Measurements from ENCODE around the gene EIF4H.
"Not testable (repeated sequence)": the region's sequence is repeated elsewhere in the genome, so short reads cannot be mapped to it uniquely, and the experiment has no call there.

The EIF4H gene

GRCh38 chr7:74187915-74188675 lies 13.9 kb downstream of the EIF4H start:
- Histone ChIP-seq H3K4me3 (ENCODE audit: low read depth, low read length) (no peak overlapping the region), H3K27me3 (ENCODE audit: control insufficient read depth, insufficient read depth, low read length) (no peaks in the 10 kb centered on the region), H3K9me3 (ENCODE audit: control insufficient read depth, insufficient read depth, low read depth, low read length) (no peaks in the 10 kb centered on the region), H3K9ac (ENCODE audit: low read length) (peak overlapping the region; percentile 42), H3K36me3 (ENCODE audit: control insufficient read depth, insufficient read depth, low read length) (peaks cover 88% of the 10 kb centered on the region), H3K4me1 (ENCODE audit: control insufficient read depth, insufficient read depth, low read length) (peaks cover 13% of the 10 kb centered on the region), H3K27ac (ENCODE audit: low read depth, low read length) (no peak overlapping the region)

DNA sequence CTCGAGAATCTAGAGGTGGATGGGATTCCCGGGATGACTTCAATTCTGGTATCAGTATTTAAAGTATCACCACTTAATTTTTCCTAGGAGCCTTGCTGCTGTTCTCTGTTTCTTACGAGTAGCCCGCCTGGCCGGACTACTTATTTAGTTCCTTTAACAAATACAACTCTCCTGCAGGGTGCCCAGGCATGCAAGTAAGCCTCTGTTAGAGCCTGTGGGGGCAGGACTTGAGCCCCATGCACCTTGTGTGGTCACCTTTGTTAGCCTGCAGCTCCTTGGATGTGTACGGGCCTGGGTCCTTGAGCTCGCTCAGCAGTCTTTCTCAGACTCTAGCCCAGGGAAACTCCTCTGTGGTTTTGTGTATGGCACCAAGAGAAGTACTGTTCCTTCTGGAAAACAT lies 16.1 kb downstream of the EIF4H start:
- H3K36me3 ChIP-seq (ENCODE audit: control insufficient read depth, insufficient read depth, low read length) = peaks cover 93% of the 10 kb centered on the region
- H3K4me1 ChIP-seq (ENCODE audit: control insufficient read depth, insufficient read depth, low read length) = 0 out of 2 replicates have a peak, but pooled peaks cover 2% of the 10 kb centered on the region
- H3K4me3 ChIP-seq (ENCODE audit: low read depth, low read length) = no peak overlapping the region
- H3K27ac ChIP-seq (ENCODE audit: low read depth, low read length) = no peak overlapping the region
- no peaks in the 10 kb centered on the region for H3K9me3 ChIP-seq (ENCODE audit: control insufficient read depth, insufficient read depth, low read depth, low read length)
- H3K27me3 ChIP-seq (ENCODE audit: control insufficient read depth, insufficient read depth, low read length) = no peaks in the 10 kb centered on the region
- H3K9ac ChIP-seq (ENCODE audit: low read length) = no peak overlapping the region

GRCh38 chr7:74191231-74191630 lies 17.1 kb downstream of the EIF4H start:
- no peaks in the 10 kb centered on the region for H3K27me3 ChIP-seq (ENCODE audit: control insufficient read depth, insufficient read depth, low read length)
- H3K9me3 ChIP-seq (ENCODE audit: control insufficient read depth, insufficient read depth, low read depth, low read length) = no peaks in the 10 kb centered on the region
- H3K4me3 ChIP-seq (ENCODE audit: low read depth, low read length) = no peak overlapping the region
- H3K4me1 ChIP-seq (ENCODE audit: control insufficient read depth, insufficient read depth, low read length) = no peaks in the 10 kb centered on the region
- H3K36me3 ChIP-seq (ENCODE audit: control insufficient read depth, insufficient read depth, low read length) = peaks cover 92% of the 10 kb centered on the region
- H3K9ac ChIP-seq (ENCODE audit: low read length) = no peak overlapping the region
- H3K27ac ChIP-seq (ENCODE audit: low read depth, low read length) = no peak overlapping the region

DNA sequence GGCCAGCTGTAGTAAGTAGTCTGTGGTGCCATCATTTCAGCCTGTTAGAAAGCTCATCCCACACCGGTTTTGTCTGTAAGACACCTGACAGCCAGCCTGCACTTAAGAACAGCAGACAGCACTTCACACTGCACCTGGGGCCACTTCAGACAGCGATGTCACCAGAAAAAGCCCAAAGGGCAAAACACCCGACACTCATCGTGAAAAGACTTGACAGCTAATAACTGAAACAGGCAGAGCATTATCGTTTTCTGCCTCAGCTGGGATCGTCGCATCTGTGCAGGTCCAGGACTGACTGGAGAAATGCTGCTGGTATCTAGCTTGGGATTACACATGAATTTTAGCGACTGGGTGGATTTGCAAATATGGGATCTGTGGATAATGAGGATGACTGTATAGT lies 18.9 kb downstream of the EIF4H start:
- Histone ChIP-seq H3K9ac (ENCODE audit: low read length) (no peak overlapping the region), H3K9me3 (ENCODE audit: control insufficient read depth, insufficient read depth, low read depth, low read length) (no peaks in the 10 kb centered on the region), H3K27me3 (ENCODE audit: control insufficient read depth, insufficient read depth, low read length) (no peaks in the 10 kb centered on the region), H3K27ac (ENCODE audit: low read depth, low read length) (no peak overlapping the region), H3K4me1 (ENCODE audit: control insufficient read depth, insufficient read depth, low read length) (no peaks in the 10 kb centered on the region), H3K36me3 (ENCODE audit: control insufficient read depth, insufficient read depth, low read length) (peaks cover 88% of the 10 kb centered on the region), H3K4me3 (ENCODE audit: low read depth, low read length) (no peak overlapping the region)

- Histone ChIP-seq H3K9me3 (ENCODE audit: control insufficient read depth, insufficient read depth, low read depth, low read length) (no peaks in the 10 kb centered on the region), H3K36me3 (ENCODE audit: control insufficient read depth, insufficient read depth, low read length) (peaks cover 82% of the 10 kb centered on the region), H3K4me3 (ENCODE audit: low read depth, low read length) (no peak overlapping the region), H3K27ac (ENCODE audit: low read depth, low read length) (no peak overlapping the region), H3K4me1 (ENCODE audit: control insufficient read depth, insufficient read depth, low read length) (no peaks in the 10 kb centered on the region), H3K9ac (ENCODE audit: low read length) (no peak overlapping the region), H3K27me3 (ENCODE audit: control insufficient read depth, insufficient read depth, low read length) (no peaks in the 10 kb centered on the region)
Measured at GRCh38 chr7:74193913-74194312, 19.8 kb downstream of the EIF4H start.

DNA sequence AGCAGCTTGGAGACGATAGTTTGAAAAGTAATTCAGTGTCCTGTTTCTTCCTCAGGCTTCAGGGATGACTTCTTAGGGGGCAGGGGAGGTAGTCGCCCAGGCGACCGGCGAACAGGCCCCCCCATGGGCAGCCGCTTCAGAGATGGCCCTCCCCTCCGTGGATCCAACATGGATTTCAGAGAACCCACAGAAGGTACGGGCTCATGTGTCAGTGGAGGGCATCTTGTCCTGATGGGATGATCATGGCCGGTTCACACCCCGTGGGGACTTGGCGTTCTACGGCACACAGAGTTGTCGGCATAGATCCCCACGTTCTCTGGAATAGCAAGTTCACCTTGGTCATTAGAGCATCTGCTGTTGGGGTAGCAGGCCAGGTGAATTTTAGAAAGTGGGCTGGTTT lies 20.5 kb downstream of the EIF4H start:
- H3K9ac ChIP-seq (ENCODE audit: low read length) = no peak overlapping the region
- H3K27me3 ChIP-seq (ENCODE audit: control insufficient read depth, insufficient read depth, low read length) = no peaks in the 10 kb centered on the region
- H3K4me3 ChIP-seq (ENCODE audit: low read depth, low read length) = no peak overlapping the region
- no peak overlapping the region for H3K27ac ChIP-seq (ENCODE audit: low read depth, low read length)
- peaks cover 3% of the 10 kb centered on the region; the same call in 1 of the 2 replicates for H3K4me1 ChIP-seq (ENCODE audit: control insufficient read depth, insufficient read depth, low read length)
- H3K36me3 ChIP-seq (ENCODE audit: control insufficient read depth, insufficient read depth, low read length) = peaks cover 75% of the 10 kb centered on the region
- no peaks in the 10 kb centered on the region for H3K9me3 ChIP-seq (ENCODE audit: control insufficient read depth, insufficient read depth, low read depth, low read length)

DNA sequence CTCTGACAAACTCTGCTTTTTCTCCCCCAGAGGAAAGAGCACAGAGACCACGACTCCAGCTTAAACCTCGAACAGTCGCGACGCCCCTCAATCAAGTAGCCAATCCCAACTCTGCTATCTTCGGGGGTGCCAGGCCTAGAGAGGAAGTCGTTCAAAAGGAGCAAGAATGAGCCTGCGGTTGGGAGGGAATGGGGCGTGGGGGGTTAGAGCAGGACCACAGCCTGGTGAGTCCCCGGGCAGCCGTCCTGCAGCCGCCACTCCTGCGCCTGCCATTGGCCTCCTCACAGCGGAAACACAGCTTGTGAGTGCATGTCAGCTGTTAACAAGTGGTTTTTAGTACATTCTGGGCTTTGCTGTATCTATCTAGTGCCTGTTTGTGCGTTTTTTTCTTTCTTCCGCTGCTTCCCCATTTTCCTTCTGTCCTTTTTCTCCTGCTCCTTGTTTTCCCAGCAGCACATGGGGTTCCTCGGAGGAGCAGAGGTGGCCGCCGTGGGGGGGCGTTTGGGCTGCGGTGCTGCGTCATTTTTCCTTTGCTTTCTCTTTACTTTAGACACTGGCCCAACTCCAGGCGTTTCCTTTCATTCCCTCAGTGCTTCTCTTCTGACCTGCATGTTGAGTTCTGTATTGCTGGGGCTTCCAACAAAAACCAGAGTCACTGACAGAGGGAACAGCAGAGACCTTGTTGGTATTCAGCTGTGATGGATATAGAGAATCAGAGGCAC lies 21.1 kb downstream of the EIF4H start:
- not testable (repeated sequence) for H3K27me3 ChIP-seq (ENCODE audit: control insufficient read depth, insufficient read depth, low read length); H3K4me1 ChIP-seq (ENCODE audit: control insufficient read depth, insufficient read depth, low read length); H3K27ac ChIP-seq (ENCODE audit: low read depth, low read length); H3K9me3 ChIP-seq (ENCODE audit: control insufficient read depth, insufficient read depth, low read depth, low read length); H3K9ac ChIP-seq (ENCODE audit: low read length); H3K4me3 ChIP-seq (ENCODE audit: low read depth, low read length)
- peaks cover 69% of the 10 kb centered on the region for H3K36me3 ChIP-seq (ENCODE audit: control insufficient read depth, insufficient read depth, low read length)

DNA sequence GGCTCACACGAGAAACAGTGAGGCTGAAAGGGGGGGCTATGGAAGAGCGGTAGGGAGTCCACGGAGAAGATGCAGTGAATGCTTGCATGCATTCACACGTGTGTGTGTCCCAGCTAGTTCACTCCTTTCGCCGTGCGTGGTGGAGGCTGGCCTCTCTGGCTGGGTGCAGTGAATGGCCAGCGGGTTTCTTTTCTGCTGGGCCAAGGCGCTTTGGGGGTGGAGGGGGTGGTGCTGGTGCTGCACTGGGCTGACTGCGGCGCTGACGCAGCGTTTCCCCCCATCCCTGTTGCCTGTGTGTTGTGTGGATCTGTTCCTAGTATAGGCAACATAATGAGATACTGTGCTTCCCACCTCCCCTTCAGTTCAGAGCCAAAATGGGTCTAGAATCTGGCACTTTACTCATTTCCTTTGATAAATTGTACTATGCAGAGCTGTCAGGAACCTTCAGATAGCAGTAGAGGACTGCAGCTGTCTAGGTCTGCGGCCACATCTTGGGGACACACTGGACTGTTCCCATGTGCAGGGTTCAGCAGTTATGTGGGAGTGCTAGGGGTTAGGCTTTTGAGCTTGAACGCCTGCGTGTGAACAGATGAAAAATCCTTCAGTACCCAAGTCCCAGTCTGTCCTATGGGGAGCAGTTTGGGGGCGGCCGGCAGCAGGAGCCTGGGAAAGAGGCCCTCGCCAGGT lies 22.0 kb downstream of the EIF4H start:
- not testable (repeated sequence) for H3K27me3 ChIP-seq (ENCODE audit: control insufficient read depth, insufficient read depth, low read length); H3K9me3 ChIP-seq (ENCODE audit: control insufficient read depth, insufficient read depth, low read depth, low read length); H3K4me1 ChIP-seq (ENCODE audit: control insufficient read depth, insufficient read depth, low read length); H3K9ac ChIP-seq (ENCODE audit: low read length); H3K4me3 ChIP-seq (ENCODE audit: low read depth, low read length); H3K27ac ChIP-seq (ENCODE audit: low read depth, low read length)
- H3K36me3 ChIP-seq (ENCODE audit: control insufficient read depth, insufficient read depth, low read length) = peaks cover 61% of the 10 kb centered on the region

DNA sequence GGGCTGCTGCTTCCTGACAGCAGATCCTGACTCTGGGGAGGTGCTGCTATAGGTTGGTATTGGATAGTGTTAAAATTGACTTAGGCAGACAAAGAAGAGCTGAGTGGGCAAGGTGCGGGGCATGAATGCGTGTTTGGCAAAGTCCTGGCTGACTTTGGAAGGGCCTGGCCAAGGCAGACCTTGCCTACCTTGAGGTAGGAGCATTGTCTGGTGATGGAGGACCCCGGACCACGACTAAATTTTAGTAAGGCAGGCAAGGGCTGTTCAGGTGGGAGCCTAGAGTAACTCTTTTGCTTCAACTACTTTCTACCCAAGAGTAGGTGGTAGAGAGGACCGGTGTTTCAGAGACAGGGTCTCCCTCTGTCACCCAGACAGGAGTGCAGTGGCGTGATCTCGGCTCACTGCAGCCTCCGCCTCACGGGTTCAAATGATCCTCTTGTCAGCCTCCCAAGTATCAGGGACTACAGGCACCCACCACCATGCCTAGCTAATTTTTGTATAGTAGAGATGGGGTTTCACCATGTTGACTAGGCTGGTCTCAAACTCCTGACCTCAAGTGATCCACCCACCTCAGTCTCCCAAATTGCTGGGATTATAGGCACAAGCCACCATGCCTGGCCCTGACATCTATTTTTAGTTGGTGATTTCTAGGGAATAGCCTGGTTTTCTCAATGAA lies 23.4 kb downstream of the EIF4H start:
- peaks cover 3% of the 10 kb centered on the region; the same call in 1 of the 2 replicates for H3K4me1 ChIP-seq (ENCODE audit: control insufficient read depth, insufficient read depth, low read length)
- peaks cover 47% of the 10 kb centered on the region for H3K36me3 ChIP-seq (ENCODE audit: control insufficient read depth, insufficient read depth, low read length)
- H3K9me3 ChIP-seq (ENCODE audit: control insufficient read depth, insufficient read depth, low read depth, low read length) = no peaks in the 10 kb centered on the region
- no peak overlapping the region for H3K27ac ChIP-seq (ENCODE audit: low read depth, low read length)
- H3K4me3 ChIP-seq (ENCODE audit: low read depth, low read length) = no peak overlapping the region
- H3K27me3 ChIP-seq (ENCODE audit: control insufficient read depth, insufficient read depth, low read length) = no peaks in the 10 kb centered on the region
- H3K9ac ChIP-seq (ENCODE audit: low read length) = no peak overlapping the region

DNA sequence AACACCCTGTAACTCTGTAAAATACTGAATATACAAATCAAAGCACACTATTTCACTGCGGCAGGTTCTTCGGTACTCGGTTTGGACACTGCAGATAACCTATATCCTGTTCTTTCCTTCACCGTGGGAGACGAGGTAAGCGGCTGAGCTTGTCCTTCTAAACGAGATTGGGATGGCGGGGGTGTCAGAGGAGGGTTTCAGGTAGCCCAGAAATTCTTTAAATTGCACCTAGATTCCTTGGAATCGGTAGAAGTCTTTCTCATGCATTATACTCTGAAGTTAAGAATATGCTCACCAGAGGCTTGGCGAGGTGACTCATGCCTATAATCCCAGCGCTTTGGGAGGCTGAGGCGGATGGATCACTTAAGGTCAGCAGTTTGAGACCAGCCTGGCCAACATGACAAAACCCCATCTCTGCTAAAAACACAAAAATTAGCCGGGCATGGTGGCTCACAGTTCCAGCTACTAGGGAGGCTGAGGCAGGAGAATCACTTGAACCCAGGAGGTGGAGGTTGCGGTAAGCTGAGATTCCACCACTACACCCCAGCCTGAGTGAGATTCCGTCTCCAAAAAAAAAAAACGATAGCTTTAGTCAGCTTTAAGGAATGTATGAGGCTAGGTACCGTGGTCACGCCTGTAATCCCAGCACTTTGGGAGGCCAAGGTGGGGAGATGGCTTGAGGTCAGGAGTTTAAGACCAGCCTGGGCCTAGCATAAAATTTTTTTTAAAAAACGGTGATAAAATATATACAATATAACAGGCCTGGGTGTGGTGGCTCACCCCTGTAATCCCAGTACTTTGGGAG lies 25.6 kb downstream of the EIF4H start:
- no peak overlapping the region for H3K9ac ChIP-seq (ENCODE audit: low read length)

More for the DNA sequence above, 25.6 kb downstream of the EIF4H start:
- Histone ChIP-seq H3K27me3 (ENCODE audit: control insufficient read depth, insufficient read depth, low read length) (no peaks in the 10 kb centered on the region), H3K4me3 (ENCODE audit: low read depth, low read length) (no peak overlapping the region), H3K9me3 (ENCODE audit: control insufficient read depth, insufficient read depth, low read depth, low read length) (no peaks in the 10 kb centered on the region), H3K27ac (ENCODE audit: low read depth, low read length) (peak overlapping the region; percentile 14; the same call in 1 of the 2 replicates), H3K4me1 (ENCODE audit: control insufficient read depth, insufficient read depth, low read length) (peaks cover 3% of the 10 kb centered on the region; the same call in 1 of the 2 replicates), H3K36me3 (ENCODE audit: control insufficient read depth, insufficient read depth, low read length) (peaks cover 26% of the 10 kb centered on the region)

Data from HUES6 (cell line).